Osteoblast (primary cell): Measurements from ENCODE around the gene MPND. TPM values are rescaled to one million over a fixed set of nuclear protein-coding genes. Genes with fewer than 3 reads are reported as not detected.
A peak's percentile ranks its signal among the peaks of the same experiment; 100 is the strongest.

Experiments
- DNase-seq: peaks from one replicate; pipeline ENCODE4 v3.0.0; 2011; ENCODE audit warnings: low spot score, mixed read lengths; ENCODE audit not compliant: insufficient read length; ENCODE audit errors: missing footprints
- H2AFZ ChIP-seq: 2 replicates; pipeline ENCODE4 v1.6.0; 2011; ENCODE audit warnings: mild to moderate bottlenecking, low read length
- H3K27ac ChIP-seq: 2 replicates; pipeline ENCODE4 v1.5.1; 2011; ENCODE audit warnings: mild to moderate bottlenecking, low read depth, low read length, moderate library complexity
- H3K27me3 ChIP-seq: 2 replicates; pipeline ENCODE4 v1.6.0; 2012; ENCODE audit warnings: mild to moderate bottlenecking, control low read depth, inconsistent platforms, low read length, moderate library complexity; ENCODE audit not compliant: insufficient read depth
- H3K36me3 ChIP-seq: 2 replicates; pipeline ENCODE4 v1.5.1; 2011; ENCODE audit warnings: mild to moderate bottlenecking, low read length, control low read depth, moderate library complexity; ENCODE audit not compliant: insufficient read depth
- H3K4me1 ChIP-seq: 2 replicates; pipeline ENCODE4 v1.5.1; 2011; ENCODE audit warnings: mild to moderate bottlenecking, low read length, control low read depth, moderate library complexity; ENCODE audit not compliant: insufficient read depth
- H3K4me2 ChIP-seq: 2 replicates; pipeline ENCODE4 v1.6.0; 2011; ENCODE audit warnings: mild to moderate bottlenecking, low read length; ENCODE audit not compliant: insufficient read depth
- H3K4me3 ChIP-seq: fragments of 200-600 bp; sonication (generic); 3 replicates; pipeline ENCODE4 v1.5.1; 2012; ENCODE audit warnings: mild to moderate bottlenecking, low read length, inconsistent platforms; ENCODE audit not compliant: insufficient read depth
- H3K79me2 ChIP-seq: 2 replicates; pipeline ENCODE4 v1.6.0; 2012; ENCODE audit warnings: mild to moderate bottlenecking, low read length, control low read depth, inconsistent platforms; ENCODE audit not compliant: insufficient read depth
- H3K9me3 ChIP-seq: 2 replicates; pipeline ENCODE4 v1.5.1; 2011; ENCODE audit warnings: low read depth, low read length, control low read depth
- H4K20me1 ChIP-seq: 2 replicates; pipeline ENCODE4 v1.6.0; 2012; ENCODE audit warnings: mild to moderate bottlenecking, low read length, control low read depth; ENCODE audit not compliant: insufficient read depth
- total RNA-seq: library from RNA; depleted of rRNA; stranded (reverse); fragments of >200 nt; gene quantifications from 2 replicates; pipeline ENCODE4 v1.2.3, GENCODE V29; 2012
- TF ChIP-seq, protein P1 (sequence below): IDR thresholded peaks from 2 replicates; pipeline ENCODE4 v1.5.1; 2011; ENCODE audit warnings: mild to moderate bottlenecking, low read depth, low read length, moderate library complexity; ENCODE audit errors: extremely low read depth

The MPND gene
- total RNA-seq, 1 donor = 6.9 TPM

DNA sequence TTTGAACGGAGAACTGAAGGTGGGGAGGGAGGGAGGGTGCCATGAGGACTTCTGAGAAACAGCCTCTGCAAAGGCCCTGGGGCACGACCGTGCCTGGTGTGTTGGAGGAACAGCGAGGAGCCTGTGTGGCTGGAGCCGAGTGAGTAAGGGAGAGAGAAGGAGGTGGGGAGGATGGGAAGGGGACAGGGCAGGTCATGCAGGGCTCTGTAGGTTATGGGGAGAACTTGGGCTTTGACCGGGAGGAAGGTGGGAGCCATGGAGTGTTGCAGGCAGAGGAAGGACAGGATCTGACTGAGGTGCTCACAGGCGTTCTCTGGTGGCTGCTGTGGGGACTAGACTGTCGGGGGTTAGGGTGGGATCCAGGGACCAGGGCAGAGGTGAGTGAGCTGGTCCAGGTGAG, 6.7 kb downstream of the MPND start:
- peak; percentile 9 for DNase-seq
- TF ChIP-seq, protein P1, sequence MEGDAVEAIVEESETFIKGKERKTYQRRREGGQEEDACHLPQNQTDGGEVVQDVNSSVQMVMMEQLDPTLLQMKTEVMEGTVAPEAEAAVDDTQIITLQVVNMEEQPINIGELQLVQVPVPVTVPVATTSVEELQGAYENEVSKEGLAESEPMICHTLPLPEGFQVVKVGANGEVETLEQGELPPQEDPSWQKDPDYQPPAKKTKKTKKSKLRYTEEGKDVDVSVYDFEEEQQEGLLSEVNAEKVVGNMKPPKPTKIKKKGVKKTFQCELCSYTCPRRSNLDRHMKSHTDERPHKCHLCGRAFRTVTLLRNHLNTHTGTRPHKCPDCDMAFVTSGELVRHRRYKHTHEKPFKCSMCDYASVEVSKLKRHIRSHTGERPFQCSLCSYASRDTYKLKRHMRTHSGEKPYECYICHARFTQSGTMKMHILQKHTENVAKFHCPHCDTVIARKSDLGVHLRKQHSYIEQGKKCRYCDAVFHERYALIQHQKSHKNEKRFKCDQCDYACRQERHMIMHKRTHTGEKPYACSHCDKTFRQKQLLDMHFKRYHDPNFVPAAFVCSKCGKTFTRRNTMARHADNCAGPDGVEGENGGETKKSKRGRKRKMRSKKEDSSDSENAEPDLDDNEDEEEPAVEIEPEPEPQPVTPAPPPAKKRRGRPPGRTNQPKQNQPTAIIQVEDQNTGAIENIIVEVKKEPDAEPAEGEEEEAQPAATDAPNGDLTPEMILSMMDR = no peak
- H3K27me3 ChIP-seq = no peaks in the 10 kb centered on the region
- no peaks in the 10 kb centered on the region for H3K9me3 ChIP-seq
- no peak overlapping the region for H3K4me3 ChIP-seq
- H3K4me1 ChIP-seq = no peaks in the 10 kb centered on the region
- no peak overlapping the region for H2AFZ ChIP-seq
- H3K79me2 ChIP-seq = no peaks in the 10 kb centered on the region
- no peaks in the 10 kb centered on the region for H4K20me1 ChIP-seq
- peaks cover 2% of the 10 kb centered on the region for H3K36me3 ChIP-seq
- H3K4me2 ChIP-seq = no peak overlapping the region
- H3K27ac ChIP-seq = no peak overlapping the region

DNA sequence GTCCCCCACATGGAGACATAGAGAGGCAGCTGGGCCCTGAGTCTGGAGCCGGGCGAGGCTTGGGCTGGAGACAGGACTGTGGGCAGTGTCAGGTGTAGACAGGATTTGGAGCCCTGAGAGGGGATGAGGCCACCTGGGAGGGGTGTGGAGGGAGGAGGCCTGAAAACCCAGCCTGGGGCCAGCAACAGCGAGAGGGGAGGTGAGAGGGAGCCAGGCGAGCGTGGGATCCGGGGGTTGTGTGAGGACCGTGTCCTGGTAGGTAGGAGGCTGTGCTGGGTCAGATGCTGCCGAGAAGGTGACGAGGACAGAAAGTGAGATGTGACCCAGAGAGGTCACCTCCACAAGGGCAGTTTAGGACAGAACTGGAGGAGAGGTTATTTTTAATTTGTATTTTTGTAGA, 7.4 kb downstream of the MPND start:
- H3K79me2 ChIP-seq = no peaks in the 10 kb centered on the region
- TF ChIP-seq, protein P1 = no peak
- no peak overlapping the region for H3K4me3 ChIP-seq
- H3K27ac ChIP-seq = no peak overlapping the region
- no peaks in the 10 kb centered on the region for H3K27me3 ChIP-seq
- no peaks in the 10 kb centered on the region for H3K4me1 ChIP-seq
- no peak overlapping the region for H3K4me2 ChIP-seq
- no peak overlapping the region for H2AFZ ChIP-seq
- no peaks in the 10 kb centered on the region for H3K9me3 ChIP-seq
- DNase-seq = peak; percentile 54
- H3K36me3 ChIP-seq = peaks cover 2% of the 10 kb centered on the region
- H4K20me1 ChIP-seq = no peaks in the 10 kb centered on the region

DNA sequence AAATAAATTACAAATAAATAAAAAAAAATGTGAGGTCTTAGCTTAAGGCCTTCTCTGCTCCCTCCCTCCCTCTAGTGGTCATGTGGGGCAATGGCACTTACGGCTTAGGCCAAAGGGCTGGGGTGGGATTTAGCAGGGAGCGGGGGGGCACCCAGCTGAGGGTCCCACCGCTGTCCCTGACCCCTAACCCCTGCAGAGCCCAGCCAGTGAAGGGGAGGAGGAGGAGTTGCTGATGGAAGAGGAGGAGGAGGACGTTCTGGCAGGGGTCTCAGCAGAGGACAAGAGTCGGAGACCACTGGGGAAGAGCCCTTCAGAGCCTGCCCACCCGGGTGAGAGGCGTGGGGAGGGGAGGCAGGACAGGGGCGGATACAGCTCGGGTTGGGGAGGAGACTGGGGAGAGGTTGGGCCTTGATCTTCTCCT, 9.3 kb downstream of the MPND start:
- no peaks in the 10 kb centered on the region for H4K20me1 ChIP-seq
- H3K9me3 ChIP-seq = no peaks in the 10 kb centered on the region
- no peaks in the 10 kb centered on the region for H3K36me3 ChIP-seq
- H3K4me2 ChIP-seq = no peak overlapping the region
- no peaks in the 10 kb centered on the region for H3K4me1 ChIP-seq
- TF ChIP-seq, protein P1 = peak; percentile 59
- no peaks in the 10 kb centered on the region for H3K79me2 ChIP-seq
- H3K4me3 ChIP-seq = no peak overlapping the region
- no peak overlapping the region for H3K27ac ChIP-seq
- DNase-seq = peak; percentile 95
- no peak overlapping the region for H2AFZ ChIP-seq
- H3K27me3 ChIP-seq = no peaks in the 10 kb centered on the region

DNA sequence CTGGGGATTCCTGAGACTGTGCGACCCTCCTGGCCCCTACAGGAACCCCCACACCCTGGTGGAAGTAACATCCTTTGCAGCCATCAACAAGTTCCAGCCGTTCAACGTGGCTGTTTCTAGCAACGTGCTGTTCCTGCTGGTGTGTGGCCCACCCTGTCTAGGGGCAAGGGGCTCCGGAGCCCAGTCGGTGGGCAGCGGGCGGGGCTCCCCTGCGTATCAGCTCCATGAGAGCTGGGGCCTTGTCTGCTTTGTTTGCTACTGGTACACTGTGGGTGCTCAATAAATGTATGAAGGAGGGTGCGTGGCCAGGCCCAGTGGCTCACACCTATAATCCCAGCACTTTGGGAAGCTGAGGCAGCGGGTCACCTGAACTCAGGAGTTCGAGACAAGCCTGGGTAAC, 10.9 kb downstream of the MPND start:
- no peak for DNase-seq
- Histone ChIP-seq H3K9me3 (no peaks in the 10 kb centered on the region), H3K36me3 (peaks cover 8% of the 10 kb centered on the region), H4K20me1 (no peaks in the 10 kb centered on the region), H3K4me2 (no peak overlapping the region), H3K4me1 (no peaks in the 10 kb centered on the region), H3K4me3 (no peak overlapping the region), H3K79me2 (no peaks in the 10 kb centered on the region), H3K27ac (no peak overlapping the region), H2AFZ (no peak overlapping the region), H3K27me3 (no peaks in the 10 kb centered on the region)
- TF ChIP-seq, protein P1 = no peak
